GM12878 (cell line): Measurements from ENCODE around the gene HENMT1. TPM values are rescaled to one million over a fixed set of nuclear protein-coding genes. Genes with fewer than 3 reads are reported as not detected.

ENCODE experiments used
- ATAC-seq: fragments of 200-7000 bp; cut with Tn5 transposase; 3 replicates; pipeline ENCODE4 v1.9.1; 2020; ENCODE audit warnings: mild to moderate bottlenecking, moderate library complexity
- BruUV-seq: library from RNA; stranded (reverse); fragments of 400-500 nt; replicated peaks from 2 replicates; lab custom pipeline; 2021; lab: Mats Ljungman, UMichigan
- CTCF ChIA-PET: fragments of 300-600 bp; sonication (Branson Sonifier 250); formaldehyde crosslinking; extraction: SDS; loops from one replicate; lab custom pipeline; 2021; ENCODE audit warnings: inconsistent platforms; lab: Yijun Ruan, JAX
- POLR2A ChIA-PET: fragments of 350-600 bp; formaldehyde crosslinking; extraction: SDS; loops from one replicate; lab custom pipeline; 2021; ENCODE audit warnings: inconsistent platforms; lab: Charles Lee
- RAD21 ChIA-PET: fragments of 300-600 bp; sonication (Branson Sonifier 250); formaldehyde crosslinking; loops from one replicate; lab custom pipeline; 2023; ENCODE audit warnings: antibody characterized with exemption; ENCODE audit not compliant: unreplicated experiment; lab: Charles Lee
- SMC1A ChIA-PET: fragments of 300-600 bp; sonication (Branson Sonifier 250); formaldehyde crosslinking; loops from one replicate; lab custom pipeline; 2023; ENCODE audit not compliant: unreplicated experiment, uncharacterized antibody; lab: Charles Lee
- DNase-seq: peaks from one replicate; pipeline ENCODE4 v3.0.0-alpha.2; 2011; ENCODE audit warnings: low read depth, low spot score
- FAIRE-seq: peaks from 3 replicates; lab custom pipeline; 2011; peaks lifted over from hg19 to GRCh38; lab: Jason Lieb, UNC
- H2AFZ ChIP-seq: 2 replicates; pipeline ENCODE4 v1.6.0; 2011; ENCODE audit warnings: low read depth, low read length, control low read depth; ENCODE audit not compliant: control insufficient read depth
- H3K27ac ChIP-seq: 2 replicates; pipeline ENCODE4 v1.5.1; 2011; ENCODE audit warnings: control low read depth; ENCODE audit not compliant: control insufficient read depth, insufficient read depth
- H3K27me3 ChIP-seq, 2 experiments: replicated peaks in 1 of 2; 2 replicates each; pipeline versions ENCODE4 v1.6.0 to v1.6.1; 2011; ENCODE audit warnings: low read length in 1 of 2; ENCODE audit not compliant: control insufficient read depth in 2 of 2, insufficient read depth in 2 of 2
- H3K36me3 ChIP-seq, 2 experiments: 2 replicates each; pipeline ENCODE4 v1.5.1; 2011; ENCODE audit warnings: low read length in 1 of 2; ENCODE audit not compliant: control insufficient read depth in 2 of 2, insufficient read depth in 2 of 2
- H3K4me1 ChIP-seq: 2 replicates; pipeline ENCODE4 v1.6.1; 2011; ENCODE audit warnings: mild to moderate bottlenecking, low read length, moderate library complexity, mixed read lengths; ENCODE audit not compliant: control insufficient read depth, insufficient read depth
- H3K4me2 ChIP-seq: 2 replicates; pipeline ENCODE4 v1.6.0; 2011; ENCODE audit warnings: control low read depth; ENCODE audit not compliant: control insufficient read depth, insufficient read depth
- H3K4me3 ChIP-seq: fragments of 200-600 bp; sonication (generic); 2 replicates; pipeline ENCODE4 v1.5.1; 2016
- H3K79me2 ChIP-seq: 2 replicates; pipeline ENCODE4 v1.6.0; 2011; ENCODE audit warnings: low read length; ENCODE audit not compliant: control insufficient read depth, insufficient read depth
- H3K9ac ChIP-seq: 2 replicates; pipeline ENCODE4 v1.8.0; 2011; ENCODE audit warnings: low read length, control low read depth, mixed read lengths; ENCODE audit not compliant: control insufficient read depth, insufficient read depth
- H3K9me3 ChIP-seq: replicated peaks from 3 replicates; pipeline ENCODE4 v1.5.1; 2011; ENCODE audit warnings: mild to moderate bottlenecking, low read length; ENCODE audit not compliant: control insufficient read depth, insufficient read depth
- H4K20me1 ChIP-seq: 2 replicates; pipeline ENCODE4 v1.6.0; 2011; ENCODE audit not compliant: control insufficient read depth, insufficient read depth
- ATF7 ChIP-seq: fragments of 450-650 bp; IDR thresholded peaks from 2 replicates; pipeline ENCODE4 v1.6.1; 2016; ENCODE audit warnings: low read depth, mild to moderate bottlenecking
- IKZF2 ChIP-seq, 2 experiments: fragments of 450-650 bp; IDR thresholded peaks; 2 replicates each; pipeline ENCODE4 v1.6.1; 2017; ENCODE audit warnings: mild to moderate bottlenecking in 2 of 2, moderate library complexity in 2 of 2
- LARP7 ChIP-seq: fragments of 450-650 bp; IDR thresholded peaks from 2 replicates; pipeline ENCODE4 v1.6.1; 2017; ENCODE audit warnings: mild to moderate bottlenecking
- STAT3 ChIP-seq: IDR thresholded peaks from 2 replicates; pipeline ENCODE4 v1.6.1; 2011; ENCODE audit warnings: low read depth, low read length, improper control_type of control experiment
- WGBS: methylation state at CpG from one replicate; pipeline ENCODE4 v1.1.6; 2016; ENCODE audit warnings: low lambda C conversion rate; ENCODE audit not compliant: insufficient replicate concordance, insufficient coverage; ENCODE audit errors: missing lambda C conversion rate; 5-methylcytosine and 5-hydroxymethylcytosine counted together
- in situ Hi-C: fragments of 300-500 bp; cut with MboI; formaldehyde crosslinking; loops from 9 replicates; pipeline ENCODE4 v1.14.3; 2018; ENCODE audit warnings: mixed read lengths
- intact Hi-C: fragments of 100-400 bp; cut with micrococcal nuclease; formaldehyde crosslinking; loops from one replicate; pipeline ENCODE4 v1.14.2; 2022; ENCODE audit not compliant: unreplicated experiment
- polyA plus RNA-seq, 11 experiments: library from polyadenylated mRNA; depleted of rRNA in 4 of 11; unstranded in 6 of 11; stranded (reverse) in 5 of 11; fragments of >200 nt; fragmentation: Nextera tagmentation in 4 of 11; fragmentation: Illumina TruSeq in 1 of 11; extraction: Ambion mirVana in 4 of 11; extraction: Trizol in 1 of 11; gene quantifications; 1 replicate in 1 of 11; 2 replicates in 10 of 11; pipeline versions ENCODE4 v1.2.1 to v1.2.3, GENCODE V29; 2011 to 2016; ENCODE audit warnings: inconsistent platforms in 2 of 11, missing spikeins in 2 of 11, low read depth in 1 of 11
- total RNA-seq, 4 experiments: library from RNA; depleted of rRNA in 3 of 4; stranded (reverse); fragments of >200 nt in 3 of 4; fragmentation: Illumina TruSeq in 1 of 4; extraction: Trizol in 1 of 4; gene quantifications; 2 replicates each; pipeline versions ENCODE4 v1.2.1 to v1.2.3, GENCODE V29; 2013 to 2021
- TF ChIP-seq, protein P1 (sequence below): fragments of 450-650 bp; formaldehyde crosslinking; IDR thresholded peaks from 2 replicates; pipeline ENCODE4 v1.4.0; 2020; ENCODE audit warnings: mild to moderate bottlenecking, moderate library complexity

HENMT1 gene
- total and polyA plus RNA-seq, 10 of the 15 experiments (the other 5 are each of a cell fraction or from before 2014, with no cell fraction given): 4.4 to 15.6 (median 10.4) TPM

DNA sequence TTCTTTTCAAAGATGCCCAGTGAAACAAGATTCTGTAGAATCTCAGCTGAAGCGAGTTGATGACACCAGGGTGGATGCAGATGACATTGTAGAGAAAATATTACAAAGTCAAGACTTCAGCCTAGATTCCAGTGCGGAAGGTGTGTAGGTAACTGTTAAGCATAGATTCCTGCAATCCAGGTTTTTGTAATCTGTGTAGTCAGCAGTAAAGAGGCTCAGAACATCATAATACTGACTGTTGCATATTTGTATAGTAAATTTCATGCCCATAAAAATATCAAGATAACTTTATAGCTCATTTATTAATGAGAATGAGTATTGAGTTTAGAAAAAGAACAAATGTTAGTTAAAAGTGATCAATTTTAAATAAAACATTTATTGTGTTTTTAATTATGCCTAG is 32.2 kb downstream of the HENMT1 start (continued):
- TF ChIP-seq LARP7: no peak
- TF ChIP-seq, protein P1, sequence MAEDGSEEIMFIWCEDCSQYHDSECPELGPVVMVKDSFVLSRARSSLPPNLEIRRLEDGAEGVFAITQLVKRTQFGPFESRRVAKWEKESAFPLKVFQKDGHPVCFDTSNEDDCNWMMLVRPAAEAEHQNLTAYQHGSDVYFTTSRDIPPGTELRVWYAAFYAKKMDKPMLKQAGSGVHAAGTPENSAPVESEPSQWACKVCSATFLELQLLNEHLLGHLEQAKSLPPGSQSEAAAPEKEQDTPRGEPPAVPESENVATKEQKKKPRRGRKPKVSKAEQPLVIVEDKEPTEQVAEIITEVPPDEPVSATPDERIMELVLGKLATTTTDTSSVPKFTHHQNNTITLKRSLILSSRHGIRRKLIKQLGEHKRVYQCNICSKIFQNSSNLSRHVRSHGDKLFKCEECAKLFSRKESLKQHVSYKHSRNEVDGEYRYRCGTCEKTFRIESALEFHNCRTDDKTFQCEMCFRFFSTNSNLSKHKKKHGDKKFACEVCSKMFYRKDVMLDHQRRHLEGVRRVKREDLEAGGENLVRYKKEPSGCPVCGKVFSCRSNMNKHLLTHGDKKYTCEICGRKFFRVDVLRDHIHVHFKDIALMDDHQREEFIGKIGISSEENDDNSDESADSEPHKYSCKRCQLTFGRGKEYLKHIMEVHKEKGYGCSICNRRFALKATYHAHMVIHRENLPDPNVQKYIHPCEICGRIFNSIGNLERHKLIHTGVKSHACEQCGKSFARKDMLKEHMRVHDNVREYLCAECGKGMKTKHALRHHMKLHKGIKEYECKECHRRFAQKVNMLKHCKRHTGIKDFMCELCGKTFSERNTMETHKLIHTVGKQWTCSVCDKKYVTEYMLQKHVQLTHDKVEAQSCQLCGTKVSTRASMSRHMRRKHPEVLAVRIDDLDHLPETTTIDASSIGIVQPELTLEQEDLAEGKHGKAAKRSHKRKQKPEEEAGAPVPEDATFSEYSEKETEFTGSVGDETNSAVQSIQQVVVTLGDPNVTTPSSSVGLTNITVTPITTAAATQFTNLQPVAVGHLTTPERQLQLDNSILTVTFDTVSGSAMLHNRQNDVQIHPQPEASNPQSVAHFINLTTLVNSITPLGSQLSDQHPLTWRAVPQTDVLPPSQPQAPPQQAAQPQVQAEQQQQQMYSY (CRISPR knock-in tag): no peak

DNA sequence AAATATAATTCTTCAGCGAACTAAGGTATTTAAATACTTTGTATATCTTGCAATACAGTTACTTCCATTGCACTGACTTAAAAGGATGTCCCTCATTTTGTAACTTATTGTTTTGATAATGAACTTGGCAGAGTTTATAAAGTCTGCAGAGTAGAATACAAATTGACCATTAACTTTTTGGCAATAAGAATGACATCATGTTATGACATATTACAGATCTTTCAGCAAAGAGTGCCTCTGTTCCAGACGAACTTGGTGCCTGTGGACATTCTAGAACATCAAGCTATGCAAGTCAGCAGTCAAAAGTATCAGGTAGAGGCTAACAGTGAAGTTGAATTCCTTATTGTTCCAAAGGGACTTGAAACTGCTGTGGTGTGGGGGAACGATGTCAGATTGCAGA is 32.9 kb downstream of the HENMT1 start:
- 39% methylated on average over 3 of the region's 3 CpGs for WGBS
- Histone ChIP-seq H3K79me2 (no peaks in the 10 kb centered on the region), H2AFZ (no peak overlapping the region), H3K9me3 (no peaks in the 10 kb centered on the region), H3K4me2 (no peak overlapping the region), H3K9ac (no peak overlapping the region), H3K4me3 (no peak overlapping the region), H4K20me1 (no peaks in the 10 kb centered on the region), H3K36me3 (no peaks in the 10 kb centered on the region; a peak in 1 of 4 replicates), H3K4me1 (no peaks in the 10 kb centered on the region), H3K27me3 (no peaks in the 10 kb centered on the region), H3K27ac (no peak overlapping the region)
- no peak for FAIRE-seq
- ChIA-PET RAD21 (no interaction called here), CTCF (interaction anchor here (1.1 to 3.6 kb wide), 3 partner anchors 15 to 66 kb away, joined by 3 to 11 read pairs (median 9); no protein-coding TSS in a partner anchor), POLR2A (no interaction called here), SMC1A (interaction anchor here (1.7 kb wide), 1 partner anchor 14 kb away, joined by 5 read pairs; no protein-coding TSS in a partner anchor)
- BruUV-seq: no TSS peak
- intact Hi-C loops (no loop called here), in situ Hi-C loops (no loop called here)
- no peak for TF ChIP-seq STAT3
- 0 out of 2 replicates have a peak, but pooled peaks have one; percentile 18 for TF ChIP-seq ATF7
- no peak for TF ChIP-seq IKZF2 (IDR thresholded peaks at IDR 0.05)
- no peak for ATAC-seq
- DNase-seq: no peak
